Neuronal stem cell (in vitro differentiated cells): ENCODE results near the gene VPS33B. TPM values are rescaled to one million over a fixed set of nuclear protein-coding genes. Genes with fewer than 3 reads are reported as not detected.
A peak's percentile ranks its signal among the peaks of the same experiment; 100 is the strongest.

Source experiments
- DNase-seq: peaks from one replicate; pipeline ENCODE4 v3.0.0-alpha.2; 2013; ENCODE audit warnings: low spot score
- H2AFZ ChIP-seq: one replicate; pipeline ENCODE4 v1.6.1; 2013; ENCODE audit warnings: mild to moderate bottlenecking, low read length, inconsistent platforms
- H2AK5ac ChIP-seq: 2 replicates; pipeline ENCODE4 v1.6.1; 2013; ENCODE audit warnings: low read depth, mild to moderate bottlenecking, inconsistent platforms, low read length, moderate library complexity, mixed read lengths
- H2BK120ac ChIP-seq: 2 replicates; pipeline ENCODE4 v1.6.1; 2013; ENCODE audit warnings: low read depth, mild to moderate bottlenecking, inconsistent platforms, low read length, moderate library complexity, mixed read lengths
- H2BK12ac ChIP-seq: one replicate; pipeline ENCODE4 v1.6.1; 2013; ENCODE audit warnings: low read length, inconsistent platforms
- H2BK15ac ChIP-seq: 2 replicates; pipeline ENCODE4 v1.6.1; 2013; ENCODE audit warnings: mild to moderate bottlenecking, low read length, inconsistent platforms, mixed read lengths
- H2BK5ac ChIP-seq: one replicate; pipeline ENCODE4 v1.6.1; 2013; ENCODE audit warnings: inconsistent platforms, mild to moderate bottlenecking, low read length, moderate library complexity
- H3K14ac ChIP-seq: one replicate; pipeline ENCODE4 v1.6.1; 2013; ENCODE audit warnings: low read length, inconsistent platforms
- H3K18ac ChIP-seq: 2 replicates; pipeline ENCODE4 v1.6.1; 2013; ENCODE audit warnings: low read length, inconsistent platforms
- H3K23ac ChIP-seq: 2 replicates; pipeline ENCODE4 v1.6.1; 2013; ENCODE audit warnings: low read depth, mild to moderate bottlenecking, mixed read lengths, low read length, inconsistent platforms; ENCODE audit not compliant: poor library complexity
- H3K27ac ChIP-seq: replicated peaks from 3 replicates; pipeline ENCODE4 v1.5.1; 2013; ENCODE audit warnings: low read length, inconsistent platforms
- H3K27me3 ChIP-seq, 3 experiments: 2 replicates each; pipeline ENCODE4 v1.6.1; 2013; ENCODE audit warnings: low read length in 3 of 3, mild to moderate bottlenecking in 2 of 3, inconsistent platforms in 1 of 3, low read depth in 1 of 3, mixed read lengths in 1 of 3, moderate library complexity in 1 of 3; ENCODE audit not compliant: control insufficient read depth in 3 of 3, insufficient read depth in 3 of 3
- H3K36me3 ChIP-seq, 2 donors: replicated peaks in 1 of 2; 2 replicates each; pipeline ENCODE4 v1.6.1; 2013; ENCODE audit warnings: low read length in 2 of 2; ENCODE audit not compliant: control insufficient read depth in 2 of 2, insufficient read depth in 2 of 2
- H3K4ac ChIP-seq: 2 replicates; pipeline ENCODE4 v1.6.1; 2013; ENCODE audit warnings: inconsistent platforms, mild to moderate bottlenecking, low read length, moderate library complexity
- H3K4me1 ChIP-seq, 2 donors: 1 replicate in 1 of 2; 2 replicates in 1 of 2; pipeline ENCODE4 v1.6.1; 2013; ENCODE audit warnings: low read length in 2 of 2, low read depth in 1 of 2; ENCODE audit not compliant: control insufficient read depth in 2 of 2, insufficient read depth in 1 of 2
- H3K4me2 ChIP-seq: one replicate; pipeline ENCODE4 v1.6.1; 2013; ENCODE audit warnings: mild to moderate bottlenecking, low read length, inconsistent platforms; ENCODE audit not compliant: insufficient read depth, poor library complexity, severe bottlenecking
- H3K4me3 ChIP-seq, 2 donors: 2 replicates each; pipeline ENCODE4 v1.5.1; 2013; ENCODE audit warnings: low read length in 2 of 2, mild to moderate bottlenecking in 2 of 2, inconsistent platforms in 1 of 2, moderate library complexity in 1 of 2
- H3K79me1 ChIP-seq: one replicate; pipeline ENCODE4 v1.6.1; 2013; ENCODE audit warnings: low read depth, mild to moderate bottlenecking, inconsistent platforms, low read length, moderate library complexity
- H3K9ac ChIP-seq: one replicate; pipeline ENCODE4 v1.6.1; 2013; ENCODE audit warnings: mild to moderate bottlenecking, low read depth, low read length, inconsistent platforms; ENCODE audit not compliant: poor library complexity
- H3K9me3 ChIP-seq, 2 donors: replicated peaks in 1 of 2; 2 replicates each; pipeline versions ENCODE3 to v1.6.1; 2013; ENCODE audit warnings: low read length in 2 of 2, mild to moderate bottlenecking in 2 of 2, inconsistent platforms in 1 of 2, low read depth in 1 of 2, mixed read lengths in 1 of 2, moderate library complexity in 1 of 2; ENCODE audit not compliant: control insufficient read depth in 2 of 2, insufficient read depth in 1 of 2
- H4K8ac ChIP-seq: one replicate; pipeline ENCODE4 v1.6.1; 2013; ENCODE audit warnings: low read depth, mild to moderate bottlenecking, inconsistent platforms, low read length, moderate library complexity
- H4K91ac ChIP-seq: one replicate; pipeline ENCODE4 v1.6.1; 2013; ENCODE audit warnings: low read length, low read depth, mild to moderate bottlenecking, inconsistent platforms; ENCODE audit not compliant: poor library complexity
- WGBS, 2 donors: extraction: QIAGEN DNeasy Blood & Tissue Kit; methylation state at CpG; one replicate each; pipeline ENCODE4 v1.1.7; 2013; ENCODE audit warnings: missing lambda C conversion rate in 2 of 2, mixed read lengths in 1 of 2; ENCODE audit not compliant: insufficient read length in 2 of 2, insufficient replicate concordance in 1 of 2; ENCODE audit errors: extremely low coverage in 2 of 2; 5-methylcytosine and 5-hydroxymethylcytosine counted together
- small RNA-seq: library from polyadenylated mRNA; stranded (forward); fragments of <200 nt; extraction: miRNeasy Mini kit (QIAGEN cat#:217004); gene quantifications from one replicate; pipeline ENCODE3, GENCODE V24; 2013; ENCODE audit not compliant: insufficient read depth

The VPS33B gene

GRCh38 chr15:90949979-90950675 is 72.3 kb downstream of the VPS33B start:
- no peak overlapping the region for H3K27ac ChIP-seq
- peak overlapping the region; percentile 77 for H3K9ac ChIP-seq
- H3K18ac ChIP-seq: no peak overlapping the region
- no CpG with 5 or more reads among the region's 23 CpGs for WGBS, 2 donors
- no peak overlapping the region for H3K4me2 ChIP-seq
- no peak overlapping the region for H2BK120ac ChIP-seq
- H3K4me3 ChIP-seq: no peak overlapping the region
- H2BK15ac ChIP-seq: no peak overlapping the region
- no peak overlapping the region for H3K4ac ChIP-seq
- H3K27me3 ChIP-seq: no peaks in the 10 kb centered on the region
- H3K4me1 ChIP-seq: no peaks in the 10 kb centered on the region
- H3K79me1 ChIP-seq: peaks cover 4% of the 10 kb centered on the region
- no peak for DNase-seq
- H4K91ac ChIP-seq: no peak overlapping the region
- H4K8ac ChIP-seq: no peak overlapping the region
- H3K14ac ChIP-seq: no peak overlapping the region
- H2BK12ac ChIP-seq: peak overlapping the region; percentile 49
- H2AFZ ChIP-seq: no peak overlapping the region
- peaks cover 0 to 1% of the 10 kb centered on the region in 2 donors for H3K9me3 ChIP-seq
- no peak overlapping the region for H3K23ac ChIP-seq
- H2BK5ac ChIP-seq: peak overlapping the region; percentile 26
- no peak overlapping the region for H2AK5ac ChIP-seq
- peaks cover 56 to 83% of the 10 kb centered on the region in 2 donors for H3K36me3 ChIP-seq

Small RNA genes within 50 kb of the gene (small RNA-seq; reads per million reads assigned to genes)
- not detected for gene RF00019
